DOHH2 (cell line): ENCODE data around the gene PWWP3B.

Experiments
- CTCF ChIP-seq: fragments of 200-600 bp; sonication (generic); IDR thresholded peaks from one replicate; pipeline ENCODE4 v1.5.1; 2014; ENCODE audit warnings: antibody characterized with exemption, mild to moderate bottlenecking, low read depth, low read length; ENCODE audit not compliant: poor library complexity, severe bottlenecking
- EZH2phosphoT487 ChIP-seq: fragments of 200-600 bp; sonication (generic); IDR thresholded peaks from 2 replicates; pipeline ENCODE4 v1.6.1; 2017; ENCODE audit warnings: borderline replicate concordance, mild to moderate bottlenecking, antibody characterized with exemption, low read length, moderate library complexity, mixed read lengths

- TF ChIP-seq CTCF, result no peak
- TF ChIP-seq EZH2phosphoT487, result no peak
These were observed 33.5 kb downstream of the PWWP3B start for GRCh38 chrX:106201502-106202178.
